Transverse colon (tissue), 4 donors: ENCODE data around the gene LMLN. TPM values are rescaled to one million over a fixed set of nuclear protein-coding genes. Genes with fewer than 3 reads are reported as not detected.
"Not testable (repeated sequence)": the region's sequence is repeated elsewhere in the genome, so short reads cannot be mapped to it uniquely, and the experiment has no call there.

ENCODE experiments used
- DNase-seq: peaks from one replicate; pipeline ENCODE4 v3.0.0-alpha.2; 2019
- H3K27ac ChIP-seq, 4 donors: fragments of 200-600 bp; sonication (generic); 2 replicates each; pipeline ENCODE4 v1.5.1; 2016 to 2018; ENCODE audit warnings: inconsistent platforms in 4 of 4
- H3K27me3 ChIP-seq: fragments of 200-600 bp; sonication (generic); 2 replicates; pipeline ENCODE4 v1.5.1; 2017; ENCODE audit warnings: inconsistent platforms
- H3K36me3 ChIP-seq, 4 donors: fragments of 200-600 bp; sonication (generic); 2 replicates each; pipeline ENCODE4 v1.5.1; 2017 to 2019; ENCODE audit warnings: inconsistent platforms in 4 of 4
- H3K4me1 ChIP-seq, 4 donors: fragments of 200-600 bp; sonication (generic); 2 replicates each; pipeline ENCODE4 v1.5.1; 2017 to 2020; ENCODE audit warnings: inconsistent platforms in 4 of 4
- H3K4me3 ChIP-seq, 4 donors: fragments of 200-600 bp; sonication (generic); 1 replicate in 1 of 4; 2 replicates in 3 of 4; pipeline versions ENCODE4 v1.5.1 to v1.6.1; 2017 to 2019; ENCODE audit warnings: inconsistent platforms in 4 of 4
- H3K9me3 ChIP-seq, 2 donors: fragments of 200-600 bp; sonication (generic); 2 replicates each; pipeline ENCODE4 v1.5.1; 2017 to 2019; ENCODE audit warnings: inconsistent platforms in 2 of 2
- EP300 ChIP-seq: sonication (generic); formaldehyde crosslinking; IDR thresholded peaks from one replicate; pipeline ENCODE4 v1.6.1; 2017; ENCODE audit warnings: antibody characterized with exemption, low read depth
- POLR2A ChIP-seq: fragments of 450-650 bp; IDR thresholded peaks from one replicate; pipeline ENCODE4 v1.6.1; 2016; ENCODE audit warnings: antibody characterized with exemption, mild to moderate bottlenecking, moderate library complexity
- POLR2AphosphoS5 ChIP-seq, 3 donors: sonication (generic); formaldehyde crosslinking; IDR thresholded peaks; one replicate each; pipeline ENCODE4 v1.6.1; 2016; ENCODE audit warnings: antibody characterized with exemption in 3 of 3
- WGBS, 2 donors: methylation state at CpG; one replicate each; pipeline ENCODE4 v1.1.5; 2018; ENCODE audit warnings: low coverage in 1 of 2; 5-methylcytosine and 5-hydroxymethylcytosine counted together
- in situ Hi-C, 4 donors: fragments of 200-750 bp; cut with MboI; loops; one replicate each; pipeline versions ENCODE4 v1.15.0 to v1.15.1; 2017; ENCODE audit warnings: low sequenced_read_pairs in 3 of 4, low pct_ligation_motif_present in 1 of 4, low pct_unique_long_range_greater_than_20kb in 1 of 4
- intact Hi-C: fragments of 100-400 bp; cut with DNase I; formaldehyde crosslinking; loops from one replicate; pipeline ENCODE4 v1.15.1; 2023; ENCODE audit warnings: low total_unique reads
- total RNA-seq, 4 donors: library from RNA; depleted of rRNA; stranded (reverse); fragments of >200 nt; gene quantifications; one replicate each; pipeline ENCODE4 v1.1.0, GENCODE V29; 2016
- TF ChIP-seq, protein P1 (sequence below), 5 experiments: fragments of 200-600 bp in 3 of 5; fragments of 450-650 bp in 2 of 5; sonication (generic) in 3 of 5; IDR thresholded peaks; 1 replicate in 2 of 5; 2 replicates in 3 of 5; pipeline ENCODE4 v1.5.1; 2016 to 2017; ENCODE audit warnings: antibody characterized with exemption in 5 of 5, inconsistent platforms in 3 of 5, mild to moderate bottlenecking in 2 of 5, moderate library complexity in 1 of 5

The LMLN gene
- total RNA-seq, 4 donors from 2014 or later, result 1.00 to 11.2 (median 6.4) TPM

DNA sequence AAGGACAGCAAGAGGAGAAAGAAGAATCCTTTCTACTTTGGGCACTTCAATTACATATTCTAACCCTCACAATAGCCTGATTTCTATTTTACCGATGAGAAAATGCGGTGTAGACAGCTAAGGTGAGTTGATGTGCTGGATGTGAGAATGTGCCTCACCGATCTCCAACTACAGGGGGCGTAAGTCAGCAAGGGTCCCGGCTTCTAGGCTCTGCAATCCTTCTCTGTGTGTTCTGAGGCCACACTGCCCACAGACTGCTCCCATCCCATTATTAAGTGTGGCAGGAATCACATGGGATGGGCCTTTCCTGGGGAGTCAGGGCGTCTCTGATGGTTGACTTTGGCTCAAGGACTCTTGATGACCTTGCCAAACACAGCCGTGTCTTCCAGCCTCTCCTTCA, 33.6 kb upstream of the LMLN start:
- no peak for DNase-seq
- no peak for TF ChIP-seq POLR2A
- TF ChIP-seq EP300, result no peak
- TF ChIP-seq, protein P1, sequence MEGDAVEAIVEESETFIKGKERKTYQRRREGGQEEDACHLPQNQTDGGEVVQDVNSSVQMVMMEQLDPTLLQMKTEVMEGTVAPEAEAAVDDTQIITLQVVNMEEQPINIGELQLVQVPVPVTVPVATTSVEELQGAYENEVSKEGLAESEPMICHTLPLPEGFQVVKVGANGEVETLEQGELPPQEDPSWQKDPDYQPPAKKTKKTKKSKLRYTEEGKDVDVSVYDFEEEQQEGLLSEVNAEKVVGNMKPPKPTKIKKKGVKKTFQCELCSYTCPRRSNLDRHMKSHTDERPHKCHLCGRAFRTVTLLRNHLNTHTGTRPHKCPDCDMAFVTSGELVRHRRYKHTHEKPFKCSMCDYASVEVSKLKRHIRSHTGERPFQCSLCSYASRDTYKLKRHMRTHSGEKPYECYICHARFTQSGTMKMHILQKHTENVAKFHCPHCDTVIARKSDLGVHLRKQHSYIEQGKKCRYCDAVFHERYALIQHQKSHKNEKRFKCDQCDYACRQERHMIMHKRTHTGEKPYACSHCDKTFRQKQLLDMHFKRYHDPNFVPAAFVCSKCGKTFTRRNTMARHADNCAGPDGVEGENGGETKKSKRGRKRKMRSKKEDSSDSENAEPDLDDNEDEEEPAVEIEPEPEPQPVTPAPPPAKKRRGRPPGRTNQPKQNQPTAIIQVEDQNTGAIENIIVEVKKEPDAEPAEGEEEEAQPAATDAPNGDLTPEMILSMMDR (IDR thresholded peaks at IDR 0.05), result no peak
- no peak for TF ChIP-seq POLR2AphosphoS5 (IDR thresholded peaks at IDR 0.05)
- H3K27ac ChIP-seq, result no peak overlapping the region
- no peaks in the 10 kb centered on the region for H3K9me3 ChIP-seq
- H3K4me1 ChIP-seq, result no peaks in the 10 kb centered on the region
- in situ Hi-C loops (no loop called here), intact Hi-C loops (no loop called here)
- no peaks in the 10 kb centered on the region for H3K27me3 ChIP-seq
- no peak overlapping the region for H3K4me3 ChIP-seq
- 85 to 96% methylated on average over 4 to 7 of the region's 7 CpGs for WGBS, 2 donors
- no peaks in the 10 kb centered on the region for H3K36me3 ChIP-seq

DNA sequence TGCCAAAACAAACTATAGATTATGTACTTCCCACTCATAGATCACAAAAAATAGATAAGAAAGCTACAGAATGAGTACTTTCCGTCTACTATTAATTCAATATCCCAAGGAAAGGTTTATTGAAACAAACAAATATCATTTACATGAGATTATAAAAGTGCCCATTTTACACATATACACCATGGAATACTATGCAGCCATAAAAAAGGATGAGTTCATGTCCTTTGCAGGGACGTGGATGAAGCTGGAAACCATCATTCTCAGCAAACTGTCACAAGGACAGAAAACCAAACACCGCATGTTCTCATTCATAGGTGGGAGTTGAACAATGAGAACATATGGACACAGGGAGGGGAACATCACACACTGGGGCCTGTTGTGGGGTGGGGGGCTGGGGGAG, 32.4 kb upstream of the LMLN start:
- 90 to 95% methylated on average over 2 to 3 of the region's 3 CpGs for WGBS, 2 donors
- H3K4me3 ChIP-seq, in situ Hi-C loops, H3K9me3 ChIP-seq, H3K27ac ChIP-seq, intact Hi-C loops, H3K4me1 ChIP-seq, H3K27me3 ChIP-seq, DNase-seq, H3K36me3 ChIP-seq: not testable (repeated sequence)

DNA sequence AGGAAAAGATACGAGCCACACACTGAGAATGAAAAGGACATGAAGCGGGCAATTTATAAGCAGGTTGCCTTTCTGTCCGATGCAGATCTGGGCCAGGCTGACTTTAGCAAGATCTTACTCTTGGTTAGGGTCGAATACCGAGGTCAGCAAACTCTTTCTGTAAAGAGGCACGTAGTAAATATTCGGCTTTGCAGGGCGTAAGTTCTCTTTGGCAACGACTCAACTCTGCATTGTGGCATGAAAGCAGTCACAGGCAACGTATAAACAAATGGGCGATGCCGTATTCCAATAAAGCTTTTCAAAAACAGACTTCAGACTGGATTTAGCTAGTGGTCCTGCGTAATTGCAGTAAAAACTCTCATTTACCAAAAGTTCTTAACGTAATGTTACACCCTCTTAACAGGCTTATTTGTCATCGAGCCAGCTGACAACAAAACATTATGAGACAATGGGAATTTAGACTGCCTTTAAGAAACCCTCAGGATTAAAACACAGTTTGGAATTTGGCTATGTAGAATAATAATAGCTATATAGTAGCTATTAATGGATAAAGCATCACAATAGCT, 23.1 kb upstream of the LMLN start:
- Histone ChIP-seq H3K27ac (no peak overlapping the region), H3K36me3 (peaks cover 0 to 4% (median 0%) of the 10 kb centered on the region in 4 donors), H3K27me3 (no peaks in the 10 kb centered on the region), H3K9me3 (no peaks in the 10 kb centered on the region), H3K4me3 (no peak overlapping the region), H3K4me1 (no peaks in the 10 kb centered on the region)
- intact Hi-C loops, result no loop called here
- no peak for TF ChIP-seq POLR2A
- TF ChIP-seq EP300, result no peak
- no peak for TF ChIP-seq POLR2AphosphoS5 (IDR thresholded peaks at IDR 0.05)
- TF ChIP-seq, protein P1 (IDR thresholded peaks at IDR 0.05), result no peak
- no peak for DNase-seq
- 74 to 87% methylated on average over 15 of the region's 15 CpGs for WGBS, 2 donors
- in situ Hi-C loops, result no loop called here

DNA sequence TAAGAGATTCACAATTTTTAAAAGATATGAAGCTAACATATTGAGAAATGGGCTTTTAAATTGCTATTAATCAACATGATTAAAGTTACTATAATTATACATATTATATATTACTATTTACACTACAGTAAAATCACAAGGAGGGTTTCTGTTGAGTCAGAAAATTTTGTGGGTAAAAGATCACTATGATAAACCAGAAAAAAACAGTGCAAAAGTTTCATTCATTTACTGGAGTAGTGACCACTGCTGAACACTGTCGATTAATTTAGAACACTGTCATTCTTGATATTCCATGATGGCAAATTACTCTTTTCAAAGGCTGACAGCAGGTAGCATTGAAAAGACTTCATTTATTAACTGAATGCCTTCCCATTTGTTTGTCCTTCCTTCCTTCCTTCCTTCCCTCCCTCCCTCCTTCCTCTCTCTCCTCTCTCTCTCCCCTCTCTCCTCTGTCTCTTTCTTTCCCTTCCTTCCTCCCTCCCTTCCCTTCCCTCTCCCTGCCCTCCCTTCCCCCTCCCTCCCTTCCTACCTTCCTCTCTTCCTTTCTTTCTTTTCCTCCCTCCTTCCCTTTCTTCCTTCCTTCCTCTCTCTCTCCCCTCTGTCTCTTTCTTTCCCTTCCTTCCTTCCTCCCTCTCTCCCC, 19.2 kb upstream of the LMLN start:
- WGBS, 2 donors, result 77 to 86% methylated on average over 1 of the region's 1 CpG
- Histone ChIP-seq H3K36me3 (peaks cover 0 to 4% (median 0%) of the 10 kb centered on the region in 4 donors), H3K27me3 (no peaks in the 10 kb centered on the region), H3K27ac (no peak overlapping the region), H3K4me1 (no peaks in the 10 kb centered on the region), H3K4me3 (no peak overlapping the region), H3K9me3 (no peaks in the 10 kb centered on the region)
- in situ Hi-C loops, result no loop called here
- no peak for TF ChIP-seq EP300
- TF ChIP-seq, protein P1 (IDR thresholded peaks at IDR 0.05), result no peak
- TF ChIP-seq POLR2AphosphoS5 (IDR thresholded peaks at IDR 0.05), result no peak
- DNase-seq, result no peak
- intact Hi-C loops, result no loop called here
